Right renal pelvis (tissue), 4 donors: ENCODE data around the gene TMEM107. TPM values are rescaled to one million over a fixed set of nuclear protein-coding genes. Genes with fewer than 3 reads are reported as not detected.
"Not testable (repeated sequence)": the region's sequence is repeated elsewhere in the genome, so short reads cannot be mapped to it uniquely, and the experiment has no call there.

Experiments used
- DNase-seq, 4 donors: peaks; one replicate each; pipeline ENCODE4 v3.0.0-alpha.2; 2013; ENCODE audit warnings: low read depth in 4 of 4, low spot score in 3 of 4, missing footprints in 1 of 4
- polyA plus RNA-seq, 4 donors: library from polyadenylated mRNA; unstranded; fragments of 120-200 nt; gene quantifications; one replicate each; pipeline ENCODE4 v1.2.1, GENCODE V29; 2013; ENCODE audit not compliant: insufficient read length in 4 of 4

TMEM107 gene
- polyA plus RNA-seq, 4 donors: 23.9 to 26.4 (median 25.3) TPM

DNA sequence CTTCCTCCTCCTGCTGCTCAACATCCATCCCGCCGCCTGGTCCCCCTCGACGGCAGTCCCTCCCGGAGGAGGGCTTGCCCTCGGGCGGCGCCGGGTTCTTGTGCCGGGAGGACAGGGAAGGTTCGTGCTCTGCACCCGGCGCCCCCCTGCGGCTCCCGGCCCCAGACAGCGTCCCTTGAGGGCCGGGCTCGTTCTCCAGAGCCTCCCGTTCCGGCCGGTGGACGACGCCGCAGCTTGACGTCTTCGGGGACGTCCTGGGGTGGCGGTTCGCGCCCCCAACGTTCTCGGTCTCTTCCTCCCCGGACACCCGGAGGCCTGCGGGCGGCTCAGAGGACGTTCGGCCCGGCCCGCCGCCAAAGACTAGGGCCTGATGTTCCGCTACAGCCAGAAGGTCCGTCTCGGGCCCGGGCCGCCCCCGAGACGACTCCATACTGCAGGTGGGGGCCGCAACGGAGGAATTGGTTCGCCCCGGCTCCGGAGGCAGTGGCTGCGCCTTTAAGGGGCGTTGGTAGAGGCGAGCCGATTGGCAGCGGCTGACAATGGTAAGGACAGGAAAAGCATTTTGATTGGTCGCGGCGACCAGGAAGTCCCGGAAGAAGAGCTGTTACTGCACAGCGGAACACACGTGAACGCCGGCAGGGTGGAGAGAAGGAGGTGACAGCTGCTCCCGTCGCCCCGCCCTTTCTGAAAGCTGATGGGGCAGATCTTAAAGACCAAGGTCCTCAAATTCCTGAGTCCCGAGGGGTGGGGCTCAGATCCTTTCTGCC lies 13.7 kb upstream of the TMEM107 start, which contains the start of gene BORCS6:
TSS of gene BORCS6 (minus strand) at position 470 of the 767 bp plus-strand sequence. CDS start at position 430, 40 bp downstream.
- peak; percentile 86 to 92 (median 91) for DNase-seq

DNA sequence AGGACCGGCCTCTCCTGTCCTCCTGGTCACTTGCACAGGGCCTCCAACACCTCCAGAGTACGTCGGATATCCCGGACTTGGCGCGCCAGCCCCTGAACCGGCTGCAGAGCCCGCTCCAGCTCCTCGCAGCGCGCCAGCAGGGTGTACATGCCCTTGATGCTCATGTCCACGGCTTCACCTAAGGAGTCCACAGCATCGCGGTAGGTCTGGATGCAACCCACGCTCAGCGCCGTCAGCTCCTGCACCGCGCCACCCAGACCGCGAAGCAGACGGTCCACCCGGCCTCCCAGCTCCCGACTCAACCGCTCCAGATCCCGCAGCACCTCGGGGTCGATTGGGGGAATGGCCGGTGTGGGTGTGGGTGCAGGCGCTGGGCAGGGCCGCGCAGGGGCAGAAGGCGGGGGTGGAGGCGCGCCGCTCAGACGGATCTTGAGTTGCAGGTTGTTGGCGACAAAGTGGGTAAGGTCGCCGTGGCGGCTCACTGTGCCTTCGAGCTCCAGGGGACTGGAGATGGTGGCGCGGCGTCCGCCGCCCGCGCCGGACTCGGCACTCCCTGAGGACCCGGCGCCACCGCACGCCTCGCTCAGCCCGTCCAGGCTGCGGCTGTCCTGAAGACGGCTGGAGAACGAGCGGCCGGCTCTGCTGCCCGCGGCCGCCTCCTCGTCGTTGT lies 13.0 kb upstream of the TMEM107 start:
- no peak for DNase-seq

DNA sequence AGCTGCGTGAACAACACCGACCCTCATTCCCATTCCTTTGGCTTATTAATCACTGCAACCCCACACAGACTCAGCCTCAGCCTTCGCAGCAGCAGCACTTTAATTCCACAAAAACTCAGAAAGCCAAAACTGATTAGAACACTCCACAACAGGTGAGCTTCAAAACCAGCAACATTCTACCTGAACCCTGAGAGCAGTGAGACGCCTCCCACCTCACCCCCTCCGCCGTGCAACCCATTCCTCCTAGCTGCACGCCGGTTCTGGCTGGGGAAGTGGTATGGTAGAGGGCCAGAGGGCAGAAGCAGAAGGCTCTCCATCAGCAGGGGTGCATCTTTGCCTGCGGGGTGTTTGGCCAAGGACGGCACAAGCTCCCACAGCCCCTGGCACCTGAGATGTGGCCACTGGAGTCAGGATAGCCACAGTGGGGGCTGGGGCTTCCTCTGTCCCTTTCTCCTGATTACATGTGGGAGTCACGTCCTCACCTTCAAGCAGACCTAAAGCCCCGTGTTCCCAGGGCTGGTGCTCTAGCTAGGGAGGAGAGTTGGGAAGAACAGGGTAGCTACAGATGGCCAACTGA lies 12.2 kb upstream of the TMEM107 start:
- no peak for DNase-seq

DNA sequence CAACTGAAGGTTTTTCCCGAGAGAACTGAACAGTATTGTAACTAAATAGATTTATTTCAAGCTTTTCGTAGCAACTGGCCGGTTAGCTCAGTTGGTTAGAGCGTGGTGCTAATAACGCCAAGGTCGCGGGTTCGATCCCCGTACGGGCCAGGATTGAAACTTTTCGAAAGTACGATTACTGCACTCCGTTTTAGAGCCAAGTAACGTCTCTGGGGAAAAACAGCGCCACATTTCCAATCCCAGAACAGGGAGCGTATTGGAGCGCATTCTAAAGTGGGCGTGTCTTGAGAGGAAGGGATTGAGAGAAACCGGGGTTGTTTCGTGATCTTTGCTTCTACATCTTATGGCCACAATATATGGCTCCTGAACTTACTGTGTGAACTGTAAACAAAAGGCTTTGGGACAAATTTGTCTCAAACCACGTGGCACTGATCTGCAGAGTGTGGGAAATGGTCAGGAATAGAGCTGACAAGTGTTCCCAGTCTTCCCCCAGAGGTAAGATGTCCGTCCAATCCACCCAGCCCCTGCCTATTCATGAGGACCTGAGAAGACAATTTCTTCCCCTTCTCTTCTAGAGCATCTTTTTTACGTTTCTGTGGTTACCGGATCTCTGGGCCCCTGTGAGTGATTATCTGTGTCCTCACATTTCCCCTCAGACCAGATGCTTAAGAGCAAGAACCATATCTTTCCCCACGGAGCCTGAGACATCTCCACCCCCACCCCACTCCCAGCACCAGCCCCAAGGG lies 11.5 kb upstream of the TMEM107 start:
- peak; percentile 91 to 93 (median 92) for DNase-seq

DNA sequence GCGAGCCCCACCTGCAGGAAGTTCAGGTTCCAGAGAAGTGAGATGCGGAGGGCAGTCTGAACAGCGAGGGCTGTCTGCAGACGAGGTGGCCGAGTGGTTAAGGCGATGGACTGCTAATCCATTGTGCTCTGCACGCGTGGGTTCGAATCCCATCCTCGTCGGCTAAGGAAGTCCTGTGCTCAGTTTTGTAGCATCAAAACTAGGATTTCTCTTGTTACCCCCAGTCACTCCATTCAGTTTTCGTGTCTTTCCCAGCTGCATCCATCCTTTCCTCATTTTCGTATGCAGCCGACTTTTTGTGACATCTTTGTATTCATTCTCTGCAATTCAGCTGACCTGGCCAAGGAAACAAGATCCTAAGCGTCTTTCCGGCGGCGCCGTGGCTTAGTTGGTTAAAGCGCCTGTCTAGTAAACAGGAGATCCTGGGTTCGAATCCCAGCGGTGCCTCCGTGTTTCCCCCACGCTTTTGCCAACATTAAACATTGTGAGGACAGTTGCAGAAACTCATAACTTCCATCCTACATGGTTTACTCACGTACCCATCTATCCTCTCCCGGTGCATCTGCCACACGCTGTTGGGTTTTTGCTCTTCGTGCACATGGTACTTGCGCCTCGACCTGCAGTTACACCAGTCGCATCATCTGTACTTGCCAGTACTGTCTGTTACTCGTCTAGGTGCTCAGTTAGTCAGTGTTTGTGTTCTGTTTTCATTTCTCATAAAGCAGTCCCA lies 10.8 kb upstream of the TMEM107 start:
- DNase-seq: peak; percentile 91 to 95 (median 93)

DNA sequence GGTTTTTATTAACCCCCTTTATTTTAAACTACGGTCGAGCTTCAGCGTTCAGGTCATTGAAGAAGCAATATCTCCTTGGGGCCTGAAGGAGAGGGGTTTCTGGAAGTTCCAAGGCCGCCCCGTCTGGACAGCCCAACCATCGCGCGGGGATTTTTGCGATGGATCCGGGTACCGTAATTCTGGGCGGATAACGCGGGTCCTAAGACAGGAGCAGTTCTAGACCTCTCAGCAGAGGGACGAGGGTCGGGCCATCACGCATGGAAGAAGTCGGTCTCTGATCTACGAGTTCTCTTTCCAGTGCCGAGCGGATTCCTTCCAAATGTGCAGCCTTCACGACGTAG lies 10.2 kb upstream of the TMEM107 start:
- DNase-seq: no peak

DNA sequence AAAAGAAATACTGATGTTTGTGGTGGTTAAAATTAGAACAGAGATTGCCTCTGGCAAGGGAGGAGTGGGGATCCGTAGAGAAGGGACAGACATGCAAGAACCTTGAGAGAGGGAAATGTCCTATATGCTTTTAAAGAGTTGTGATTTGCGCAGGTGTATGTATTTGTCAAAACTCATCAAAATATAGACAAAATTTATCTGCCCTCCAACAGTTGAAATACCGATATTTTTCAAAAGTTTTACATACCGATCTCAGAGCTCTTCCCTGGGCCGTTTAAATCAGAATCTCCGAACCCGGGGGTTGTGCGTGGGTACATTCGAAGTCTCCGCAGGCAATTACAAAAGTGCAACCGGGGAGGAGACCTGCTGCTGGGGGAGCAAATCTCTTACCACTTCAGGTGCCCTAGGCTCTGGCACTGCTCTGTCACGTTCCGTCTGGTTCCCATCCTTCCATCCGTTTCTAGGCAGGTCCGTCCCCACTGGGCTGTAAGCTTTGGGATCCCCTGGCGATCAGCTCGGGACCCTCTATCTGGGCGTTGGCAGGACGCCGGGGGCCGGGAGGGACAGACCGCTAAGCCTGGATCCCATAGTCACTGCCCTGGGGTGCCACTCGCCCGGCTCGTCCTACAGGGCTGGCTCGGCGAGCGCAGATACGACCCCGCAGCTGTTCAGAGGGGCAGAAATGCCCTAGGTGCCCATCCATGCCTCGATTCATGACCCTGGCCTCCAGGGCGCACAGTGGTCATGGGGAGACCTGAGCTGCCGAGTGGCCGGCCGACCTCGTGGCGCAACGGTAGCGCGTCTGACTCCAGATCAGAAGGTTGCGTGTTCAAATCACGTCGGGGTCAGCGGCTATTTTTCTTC lies 9.6 kb upstream of the TMEM107 start:
- peak in 1 of 4 donors; percentile 71 for DNase-seq

DNA sequence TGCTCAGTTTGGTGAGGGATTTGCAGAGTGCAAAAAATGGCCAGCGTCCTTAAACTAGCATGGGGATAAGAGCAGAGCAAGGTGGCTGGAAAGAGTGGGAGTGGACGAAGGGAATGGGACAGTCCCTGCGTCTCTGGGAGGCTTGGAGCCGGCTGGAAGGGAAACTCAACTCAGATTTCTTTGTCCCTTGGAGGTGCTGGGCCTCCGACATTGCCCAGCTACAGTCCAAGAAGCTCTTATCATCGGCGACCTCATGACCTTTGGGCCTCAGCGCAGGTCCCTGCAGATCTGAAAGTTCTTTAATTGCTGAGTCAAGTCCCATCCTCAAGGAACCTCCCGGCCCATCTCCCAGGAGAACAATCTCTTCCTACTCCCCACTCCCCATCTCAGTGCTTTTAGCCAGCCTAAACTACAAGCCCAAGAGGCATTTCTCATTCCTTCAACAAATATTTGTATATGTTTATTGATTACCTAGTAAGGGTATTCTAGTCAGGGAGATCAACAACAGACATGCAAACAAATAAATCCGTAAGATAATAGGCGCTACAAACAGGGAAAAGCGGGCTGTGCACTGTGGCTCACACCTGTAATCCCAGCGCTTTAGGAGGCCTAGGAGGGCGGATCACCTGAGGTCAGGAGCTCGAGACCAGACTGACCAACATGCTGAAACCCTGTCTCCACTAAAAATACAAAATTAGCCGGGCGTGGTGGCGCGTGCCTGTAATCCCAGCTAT lies 985 bp upstream of the TMEM107 start:
- DNase-seq: no peak

DNA sequence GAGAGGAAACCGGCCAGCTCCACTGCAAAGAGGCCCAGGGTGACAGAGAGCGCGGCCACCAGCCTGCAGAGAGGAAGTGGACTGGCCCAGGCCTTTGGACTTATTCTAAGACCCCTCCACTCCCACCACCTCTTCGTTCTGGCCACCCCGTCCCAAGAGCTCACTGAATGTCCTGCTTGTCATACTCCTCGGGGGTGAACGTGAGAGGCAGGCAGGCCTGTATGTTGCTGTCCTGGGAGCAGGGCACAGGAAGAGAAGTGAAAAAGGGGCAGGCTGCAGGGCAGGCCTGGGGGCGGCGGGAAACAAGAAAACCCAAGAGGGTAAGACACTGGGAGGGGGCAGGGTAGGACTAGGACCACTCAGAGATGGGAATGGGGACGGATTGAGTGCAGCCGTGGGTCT lies 384 bp downstream of the TMEM107 start:
- DNase-seq: no peak

DNA sequence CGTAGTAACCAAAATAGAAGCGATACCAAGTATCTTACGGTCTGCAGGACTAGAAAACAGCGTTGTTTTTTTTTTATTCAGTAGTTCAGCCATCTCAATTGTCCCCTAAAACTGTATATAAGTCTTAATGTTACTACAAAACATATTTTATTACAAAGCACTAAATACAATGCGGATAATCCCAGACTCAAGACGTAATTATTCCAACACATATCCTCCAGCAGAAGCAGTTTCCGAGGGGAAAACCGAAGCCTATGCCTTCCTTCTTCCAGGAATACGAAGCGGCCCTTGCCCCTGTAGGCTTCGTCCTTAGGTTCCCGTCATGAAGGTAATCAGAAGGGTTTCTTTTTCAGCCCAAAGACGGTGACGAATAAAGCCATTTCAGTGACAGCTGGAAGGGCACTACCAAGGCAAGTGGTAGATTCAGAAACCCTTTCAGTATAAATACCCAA lies 2.3 kb downstream of the TMEM107 start:
- DNase-seq: no peak

DNA sequence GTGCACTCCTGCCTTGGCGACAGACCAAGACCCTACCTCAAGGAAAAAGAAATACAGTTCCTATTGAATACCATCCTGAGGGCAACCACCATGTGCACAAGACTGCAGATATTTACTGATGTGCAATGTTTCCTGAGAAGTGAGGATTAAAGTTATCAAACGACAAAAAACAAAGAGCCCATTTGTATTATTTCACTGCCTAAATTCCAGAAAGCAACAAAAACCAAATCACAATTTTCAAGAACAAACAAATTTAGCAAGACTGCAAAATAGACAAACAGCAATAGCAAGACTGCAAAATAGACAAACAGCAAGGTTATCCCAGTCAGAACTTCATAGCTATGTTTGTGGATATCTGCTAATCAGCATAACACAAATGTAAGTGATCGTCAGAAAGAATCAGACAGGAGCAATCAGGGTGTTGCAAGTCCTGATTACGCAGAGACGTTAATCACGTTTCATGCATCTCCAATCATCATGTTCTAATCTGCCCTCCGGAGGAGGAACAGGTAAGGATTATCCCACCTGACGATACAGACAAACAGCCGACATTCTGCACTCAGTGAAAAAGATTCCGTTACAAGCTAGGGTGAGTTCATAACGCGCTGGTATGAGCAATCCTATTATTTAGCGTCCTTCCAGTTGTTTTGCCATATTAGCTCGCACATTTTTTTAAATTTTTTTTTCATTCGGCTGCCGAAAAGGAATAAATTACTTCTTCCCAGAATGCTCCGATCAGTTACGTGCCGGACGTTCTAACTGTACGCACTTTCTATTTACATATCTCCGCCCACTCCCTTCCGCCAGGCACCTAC lies 2.9 kb downstream of the TMEM107 start:
- DNase-seq: peak; percentile 86 to 93 (median 88)

DNA sequence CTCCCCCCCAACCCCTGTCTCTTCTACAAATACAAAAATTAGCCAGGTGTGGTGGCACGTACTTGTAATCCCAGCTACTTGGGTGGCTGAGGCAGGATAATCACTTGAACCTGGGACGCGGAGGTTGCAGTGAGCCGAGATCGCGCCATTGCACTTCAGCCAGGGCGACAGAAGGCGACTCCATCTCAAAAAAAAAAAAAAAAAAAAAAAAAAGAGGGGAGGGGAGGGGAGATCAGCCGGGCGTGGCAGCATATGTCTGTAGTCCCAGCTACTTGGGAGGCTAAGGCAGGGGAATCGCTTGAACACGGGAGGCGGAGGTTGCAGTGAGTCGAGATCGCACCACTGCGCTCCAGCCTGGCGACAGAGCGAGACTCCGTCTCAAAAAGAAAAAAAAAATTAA lies 6.0 kb downstream of the TMEM107 start:
- not testable (repeated sequence) for DNase-seq

DNA sequence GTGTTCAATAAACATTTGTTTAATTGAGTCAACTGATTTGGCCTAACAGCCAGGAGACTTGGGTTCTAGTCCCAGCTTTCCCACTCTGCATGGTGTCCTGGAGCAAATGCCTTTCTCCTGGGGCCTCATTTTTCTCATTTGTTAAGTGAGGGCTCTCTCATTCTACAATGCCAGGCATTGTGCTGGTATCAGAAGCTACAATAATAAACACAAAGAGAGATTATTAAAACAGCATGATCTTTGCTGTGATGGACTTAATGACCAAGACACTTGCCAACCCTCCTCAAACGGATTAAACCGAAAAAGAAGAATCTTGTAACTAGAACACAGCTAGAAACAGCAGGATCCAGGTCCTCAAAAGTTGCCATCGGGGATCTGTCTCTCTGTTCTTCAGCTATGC lies 8.7 kb downstream of the TMEM107 start:
- DNase-seq: no peak

DNA sequence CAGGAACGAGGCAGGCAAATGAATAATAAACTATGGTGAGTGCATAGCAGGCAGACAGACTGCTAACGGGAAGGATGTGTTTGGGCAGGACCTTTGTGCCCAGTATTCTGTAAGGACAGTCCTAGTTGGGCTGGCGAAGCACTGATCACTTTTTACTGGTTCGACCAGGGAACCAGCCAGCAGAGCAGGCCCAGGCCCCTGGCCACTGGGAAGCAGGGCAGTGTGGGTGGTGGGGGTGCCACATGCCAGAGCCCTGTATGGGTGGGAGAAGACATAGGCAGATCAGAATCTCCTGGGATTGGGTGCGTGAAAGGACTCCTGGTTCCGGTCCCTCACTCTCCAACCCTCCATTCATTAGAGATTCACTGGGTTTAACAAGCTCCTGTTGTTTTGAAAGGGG lies 9.4 kb downstream of the TMEM107 start:
- no peak for DNase-seq

DNA sequence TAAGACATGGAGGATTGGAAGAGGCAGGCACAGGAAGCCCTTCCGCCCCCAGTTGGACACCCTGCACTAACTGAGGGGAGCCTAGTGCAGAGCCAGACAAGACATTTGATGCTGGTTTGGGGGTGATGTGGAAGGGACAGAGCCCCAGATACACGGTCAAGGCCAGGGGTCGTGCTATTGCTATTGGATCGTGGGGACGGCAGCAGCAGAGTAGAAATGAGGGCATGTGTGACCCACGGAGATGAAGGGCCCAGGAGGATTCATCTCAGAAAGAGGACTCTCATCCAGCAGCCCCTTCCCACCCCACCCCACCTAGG lies 11.4 kb downstream of the TMEM107 start:
- DNase-seq: no peak

DNA sequence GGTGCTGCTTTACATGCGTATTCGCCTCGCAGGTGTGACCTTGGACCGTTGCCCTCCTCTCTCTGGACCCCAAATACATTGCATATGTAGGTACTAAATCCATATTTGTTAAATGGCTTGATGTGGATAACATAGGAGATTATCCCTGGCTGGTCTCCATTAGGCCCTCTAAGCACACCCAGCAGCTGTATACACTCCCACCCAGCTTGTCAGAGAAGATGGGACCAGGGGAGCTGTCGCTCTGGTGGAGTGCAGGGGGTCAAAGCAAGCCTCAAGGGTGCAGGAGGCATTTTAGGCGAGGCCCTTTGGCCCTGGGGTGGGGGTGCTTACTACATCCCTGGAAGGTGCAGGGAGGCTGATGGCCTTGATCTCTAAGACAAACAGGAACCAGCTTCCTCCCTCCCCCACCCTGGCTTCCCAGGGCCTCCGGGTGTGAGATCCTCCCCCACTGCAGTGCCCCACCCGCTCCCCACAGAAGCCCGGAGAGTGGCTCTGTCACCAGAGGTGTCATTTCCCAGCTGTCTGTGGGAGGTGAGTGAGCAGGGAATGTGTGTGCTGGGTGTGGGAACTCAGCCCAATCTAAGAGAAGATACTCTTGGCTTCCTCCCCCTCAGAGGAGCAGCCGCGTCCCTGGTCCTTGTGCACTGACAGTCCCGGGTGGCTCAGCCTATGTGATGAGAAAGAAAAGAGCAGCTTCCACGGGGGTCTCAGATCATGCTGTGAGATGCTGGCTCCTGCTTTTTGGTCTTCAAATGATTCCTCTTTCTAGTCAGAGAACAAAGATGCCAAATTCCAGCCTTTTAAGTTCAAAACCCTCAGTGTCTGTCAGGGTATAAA lies 12.0 kb downstream of the TMEM107 start:
- no peak for DNase-seq
